Testis (tissue), 2 donors: Measurements from ENCODE around the gene EEF1A2.

Experiments
- CTCF ChIP-seq, 3 experiments: fragments of 450-650 bp in 2 of 3; fragments of 200-600 bp in 1 of 3; sonication (generic) in 1 of 3; IDR thresholded peaks; one replicate each; pipeline ENCODE4 v1.5.1; 2016 to 2019; ENCODE audit warnings: antibody characterized with exemption in 3 of 3, mild to moderate bottlenecking in 2 of 3, moderate library complexity in 1 of 3
- POLR2A ChIP-seq: fragments of 450-650 bp; IDR thresholded peaks from one replicate; pipeline ENCODE4 v1.6.1; 2017; ENCODE audit warnings: antibody characterized with exemption, mild to moderate bottlenecking, moderate library complexity

GRCh38 chr20:63533388-63533787, 34.5 kb upstream of the EEF1A2 start:
- TF ChIP-seq CTCF (IDR thresholded peaks at IDR 0.05) (no peak), POLR2A (no peak)
